ENCODE measurements around the gene PNLIPRP1.

- TF ChIP-seq, protein P1, sequence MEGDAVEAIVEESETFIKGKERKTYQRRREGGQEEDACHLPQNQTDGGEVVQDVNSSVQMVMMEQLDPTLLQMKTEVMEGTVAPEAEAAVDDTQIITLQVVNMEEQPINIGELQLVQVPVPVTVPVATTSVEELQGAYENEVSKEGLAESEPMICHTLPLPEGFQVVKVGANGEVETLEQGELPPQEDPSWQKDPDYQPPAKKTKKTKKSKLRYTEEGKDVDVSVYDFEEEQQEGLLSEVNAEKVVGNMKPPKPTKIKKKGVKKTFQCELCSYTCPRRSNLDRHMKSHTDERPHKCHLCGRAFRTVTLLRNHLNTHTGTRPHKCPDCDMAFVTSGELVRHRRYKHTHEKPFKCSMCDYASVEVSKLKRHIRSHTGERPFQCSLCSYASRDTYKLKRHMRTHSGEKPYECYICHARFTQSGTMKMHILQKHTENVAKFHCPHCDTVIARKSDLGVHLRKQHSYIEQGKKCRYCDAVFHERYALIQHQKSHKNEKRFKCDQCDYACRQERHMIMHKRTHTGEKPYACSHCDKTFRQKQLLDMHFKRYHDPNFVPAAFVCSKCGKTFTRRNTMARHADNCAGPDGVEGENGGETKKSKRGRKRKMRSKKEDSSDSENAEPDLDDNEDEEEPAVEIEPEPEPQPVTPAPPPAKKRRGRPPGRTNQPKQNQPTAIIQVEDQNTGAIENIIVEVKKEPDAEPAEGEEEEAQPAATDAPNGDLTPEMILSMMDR (conservative IDR thresholded peaks at IDR 0.05 in 1 of 2, IDR thresholded peaks at IDR 0.05 in 1 of 2; ENCODE audit: low read depth in 1 of 2, low read length in 2 of 2): no peak
- no peak for TF ChIP-seq EZH2 (IDR thresholded peaks at IDR 0.05; ENCODE audit: low read length, missing control alignments)
These were observed 42.5 kb upstream of the PNLIPRP1 start for GRCh38 chr10:116548301-116548700.
